Brain microvascular endothelial cell (primary cell): ENCODE data around the gene NNAT.

Source experiments
- DNase-seq: peaks from one replicate; pipeline ENCODE4 v3.0.0-alpha.2; 2020
- H3K27ac ChIP-seq: fragments of 250-450 bp; sonication (Bioruptor Pico); 2 replicates; pipeline ENCODE4 v1.5.1; 2020; ENCODE audit warnings: mild to moderate bottlenecking, moderate library complexity
- H3K27me3 ChIP-seq: fragments of 250-450 bp; sonication (Bioruptor Pico); replicated peaks from 2 replicates; pipeline ENCODE4 v1.5.1; 2020; ENCODE audit warnings: mild to moderate bottlenecking
- H3K36me3 ChIP-seq: fragments of 250-450 bp; sonication (Bioruptor Pico); replicated peaks from 2 replicates; pipeline ENCODE4 v1.5.1; 2020; ENCODE audit warnings: mild to moderate bottlenecking
- H3K4me3 ChIP-seq: 2 replicates; pipeline ENCODE4 v1.5.1; 2011; ENCODE audit warnings: low read depth, mild to moderate bottlenecking, control low read depth, low read length, moderate library complexity
- in situ Hi-C: cut with HindIII; loops from 2 replicates; pipeline ENCODE4 v1.10.0; 2017; ENCODE audit warnings: low sequenced_read_pairs, low pct_ligation_motif_present
- TF ChIP-seq, protein P1 (sequence below): IDR thresholded peaks from 2 replicates; pipeline ENCODE4 v1.5.1; 2011; ENCODE audit warnings: low read depth, mild to moderate bottlenecking, moderate library complexity, low read length, control low read depth, inconsistent platforms; ENCODE audit errors: missing control alignments

Gene NNAT

DNA sequence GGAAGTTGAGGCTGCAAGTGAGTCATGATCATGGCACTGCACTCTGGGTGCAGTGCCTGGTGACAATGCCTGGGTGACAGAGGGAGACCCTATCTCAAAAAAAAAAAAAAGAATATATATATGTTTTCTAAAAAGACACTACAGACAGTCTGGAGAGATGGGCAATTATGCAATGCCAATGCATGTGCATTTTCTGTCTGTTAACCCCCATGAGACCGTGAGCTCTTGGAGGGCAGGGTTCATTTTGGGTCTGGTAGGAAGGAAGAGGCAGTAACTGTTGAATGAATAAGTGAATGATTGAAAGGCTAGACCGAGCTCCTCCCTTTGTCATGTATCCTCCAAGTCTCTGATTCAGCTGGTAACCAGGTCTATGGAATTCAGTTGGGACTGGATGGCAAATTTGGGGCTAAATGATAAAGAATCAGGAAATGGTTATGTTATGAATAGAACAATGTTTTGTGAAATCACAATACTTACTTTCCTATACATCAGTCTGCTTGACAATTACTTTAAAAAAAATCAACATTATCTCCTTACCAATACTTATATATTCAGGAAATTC is 12.2 kb downstream of the NNAT start:
- Histone ChIP-seq H3K4me3 (no peak overlapping the region), H3K27ac (no peak overlapping the region), H3K36me3 (no peaks in the 10 kb centered on the region), H3K27me3 (no peaks in the 10 kb centered on the region)
- in situ Hi-C loops = loop anchor here (25.0 kb wide), 1 partner anchor 271 kb away; the partner anchor contains the start of gene GHRH
- TF ChIP-seq, protein P1, sequence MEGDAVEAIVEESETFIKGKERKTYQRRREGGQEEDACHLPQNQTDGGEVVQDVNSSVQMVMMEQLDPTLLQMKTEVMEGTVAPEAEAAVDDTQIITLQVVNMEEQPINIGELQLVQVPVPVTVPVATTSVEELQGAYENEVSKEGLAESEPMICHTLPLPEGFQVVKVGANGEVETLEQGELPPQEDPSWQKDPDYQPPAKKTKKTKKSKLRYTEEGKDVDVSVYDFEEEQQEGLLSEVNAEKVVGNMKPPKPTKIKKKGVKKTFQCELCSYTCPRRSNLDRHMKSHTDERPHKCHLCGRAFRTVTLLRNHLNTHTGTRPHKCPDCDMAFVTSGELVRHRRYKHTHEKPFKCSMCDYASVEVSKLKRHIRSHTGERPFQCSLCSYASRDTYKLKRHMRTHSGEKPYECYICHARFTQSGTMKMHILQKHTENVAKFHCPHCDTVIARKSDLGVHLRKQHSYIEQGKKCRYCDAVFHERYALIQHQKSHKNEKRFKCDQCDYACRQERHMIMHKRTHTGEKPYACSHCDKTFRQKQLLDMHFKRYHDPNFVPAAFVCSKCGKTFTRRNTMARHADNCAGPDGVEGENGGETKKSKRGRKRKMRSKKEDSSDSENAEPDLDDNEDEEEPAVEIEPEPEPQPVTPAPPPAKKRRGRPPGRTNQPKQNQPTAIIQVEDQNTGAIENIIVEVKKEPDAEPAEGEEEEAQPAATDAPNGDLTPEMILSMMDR = no peak
- no peak for DNase-seq

DNA sequence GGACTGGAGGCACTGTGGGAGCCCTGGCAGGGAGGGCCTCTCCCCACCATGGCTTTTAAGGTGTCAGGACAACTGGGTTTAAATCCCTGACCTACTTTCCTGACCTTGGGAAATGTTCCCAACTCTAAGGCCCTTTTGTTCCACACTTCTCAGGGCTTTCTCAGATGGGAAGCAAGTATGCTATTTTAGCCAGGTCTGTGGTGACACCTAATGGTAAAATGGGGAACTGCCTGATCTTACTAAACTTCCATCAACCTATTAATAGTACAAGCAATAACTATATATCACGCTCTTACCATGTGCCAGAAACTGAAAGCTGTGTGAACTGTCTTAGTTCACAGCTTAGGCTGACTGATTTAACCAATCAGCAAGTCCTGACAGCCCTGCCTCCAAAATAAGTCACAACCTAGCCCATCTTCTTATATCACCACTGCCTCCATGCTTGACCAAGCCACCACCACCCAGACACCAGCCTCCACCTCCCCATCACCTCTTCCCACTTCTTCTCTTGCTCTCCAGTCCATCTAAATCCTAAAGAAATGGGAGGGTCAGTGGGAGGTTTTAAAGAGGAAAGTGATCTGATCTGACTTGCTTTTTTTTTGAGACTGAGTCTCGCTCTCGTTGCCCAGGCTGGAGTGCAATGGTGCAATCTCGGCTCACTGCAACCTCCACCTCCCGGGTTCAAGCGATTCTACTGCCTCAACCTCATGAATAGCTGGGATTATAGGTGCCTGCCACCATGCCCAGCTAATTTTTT is 13.5 kb downstream of the NNAT start:
- H3K27ac ChIP-seq = no peak overlapping the region
- no peak overlapping the region for H3K4me3 ChIP-seq
- peak; percentile 86 for DNase-seq
- no peaks in the 10 kb centered on the region for H3K36me3 ChIP-seq
- H3K27me3 ChIP-seq = no peaks in the 10 kb centered on the region
- TF ChIP-seq, protein P1 = peak; percentile 76
- in situ Hi-C loops = loop anchor here (25.0 kb wide), 1 partner anchor 272 kb away; the partner anchor contains the start of gene GHRH

DNA sequence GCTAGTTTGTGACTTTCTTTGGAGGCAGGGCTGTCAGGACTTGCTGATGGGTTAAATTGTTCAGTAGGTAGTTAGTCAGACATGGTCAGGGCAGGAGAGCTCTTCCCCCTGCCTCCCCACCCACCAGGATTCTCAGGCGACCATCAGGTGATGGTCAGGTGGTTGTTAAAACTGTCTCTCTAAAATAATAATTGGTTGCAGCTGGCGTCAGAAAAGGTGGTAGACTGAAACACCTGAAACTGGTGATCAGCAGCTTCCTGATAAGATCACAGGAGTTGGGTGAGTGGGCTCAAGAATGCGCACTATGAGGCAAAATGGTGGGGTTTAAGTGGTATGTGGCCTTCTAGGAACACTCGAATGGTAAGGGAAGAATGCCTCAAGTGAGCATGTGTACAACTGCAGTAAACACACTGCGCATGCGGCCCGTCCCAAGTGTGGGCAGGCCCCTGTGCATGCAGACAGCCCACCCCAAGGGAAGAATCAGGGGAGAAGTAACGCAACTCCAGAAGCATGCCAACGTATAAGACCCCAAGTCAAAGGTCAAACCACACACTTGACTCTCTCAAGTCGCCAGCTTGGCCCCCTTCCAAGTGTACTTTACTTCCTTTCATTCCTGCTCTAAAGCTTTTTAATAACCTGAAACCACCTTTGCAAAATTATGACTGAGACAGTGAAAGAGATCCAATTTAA is 14.5 kb downstream of the NNAT start:
- no peaks in the 10 kb centered on the region for H3K36me3 ChIP-seq
- H3K27me3 ChIP-seq = no peaks in the 10 kb centered on the region
- no peak overlapping the region for H3K4me3 ChIP-seq
- in situ Hi-C loops = loop anchor here (25.0 kb wide), 1 partner anchor 273 kb away; the partner anchor contains the start of gene GHRH
- H3K27ac ChIP-seq = no peak overlapping the region
- DNase-seq = no peak
- TF ChIP-seq, protein P1 = no peak

DNA sequence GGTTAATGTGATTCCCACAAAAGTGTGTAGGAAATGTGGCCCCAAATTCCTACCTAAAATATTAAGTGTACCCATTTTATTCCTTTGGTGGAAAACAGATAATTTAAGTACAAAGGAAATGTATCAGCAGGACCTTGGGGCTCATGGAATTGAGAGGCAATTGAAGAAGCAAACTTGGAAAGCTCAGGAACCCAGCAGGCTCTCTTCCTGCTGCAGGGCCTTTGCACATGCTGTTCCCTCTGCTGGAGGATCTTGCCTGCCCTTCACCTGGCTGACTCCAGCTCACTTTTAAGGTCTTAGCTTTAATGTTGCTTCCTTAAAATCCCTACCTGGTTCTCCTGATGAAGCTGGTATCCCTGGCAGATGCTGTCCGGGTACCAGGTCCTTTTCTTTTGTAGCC is 16.5 kb downstream of the NNAT start:
- TF ChIP-seq, protein P1 = no peak
- no peaks in the 10 kb centered on the region for H3K36me3 ChIP-seq
- no peak overlapping the region for H3K27ac ChIP-seq
- DNase-seq = no peak
- H3K27me3 ChIP-seq = no peaks in the 10 kb centered on the region
- H3K4me3 ChIP-seq = no peak overlapping the region
- in situ Hi-C loops = loop anchor here (25.0 kb wide), 1 partner anchor 275 kb away; the partner anchor contains the start of gene GHRH

DNA sequence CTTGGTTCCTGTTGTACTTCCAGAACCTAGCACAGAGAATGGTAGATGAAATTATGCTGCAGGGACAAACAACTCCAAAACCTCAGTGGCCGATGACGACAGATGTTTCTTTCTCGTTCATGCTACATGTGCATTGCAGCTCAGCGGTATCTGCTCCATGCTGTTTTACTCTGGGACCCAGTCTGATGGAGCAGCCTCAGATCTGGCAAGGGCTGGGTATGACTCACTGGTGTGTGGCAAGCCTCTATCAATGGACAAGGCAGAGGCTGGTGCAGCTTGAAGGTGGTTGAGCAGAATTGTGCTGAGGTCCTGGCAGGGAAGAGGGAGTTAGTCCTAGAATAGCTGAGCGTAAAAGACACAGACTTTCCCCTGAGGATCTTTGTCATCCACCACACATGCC is 17.0 kb downstream of the NNAT start:
- TF ChIP-seq, protein P1 = no peak
- Histone ChIP-seq H3K4me3 (no peak overlapping the region), H3K36me3 (no peaks in the 10 kb centered on the region), H3K27ac (no peak overlapping the region), H3K27me3 (no peaks in the 10 kb centered on the region)
- peak; percentile 58 for DNase-seq
- in situ Hi-C loops = loop anchor here (25.0 kb wide), 1 partner anchor 276 kb away; the partner anchor contains the start of gene GHRH
